Measurements from ENCODE around the gene GRIK5.

The GRIK5 gene

DNA sequence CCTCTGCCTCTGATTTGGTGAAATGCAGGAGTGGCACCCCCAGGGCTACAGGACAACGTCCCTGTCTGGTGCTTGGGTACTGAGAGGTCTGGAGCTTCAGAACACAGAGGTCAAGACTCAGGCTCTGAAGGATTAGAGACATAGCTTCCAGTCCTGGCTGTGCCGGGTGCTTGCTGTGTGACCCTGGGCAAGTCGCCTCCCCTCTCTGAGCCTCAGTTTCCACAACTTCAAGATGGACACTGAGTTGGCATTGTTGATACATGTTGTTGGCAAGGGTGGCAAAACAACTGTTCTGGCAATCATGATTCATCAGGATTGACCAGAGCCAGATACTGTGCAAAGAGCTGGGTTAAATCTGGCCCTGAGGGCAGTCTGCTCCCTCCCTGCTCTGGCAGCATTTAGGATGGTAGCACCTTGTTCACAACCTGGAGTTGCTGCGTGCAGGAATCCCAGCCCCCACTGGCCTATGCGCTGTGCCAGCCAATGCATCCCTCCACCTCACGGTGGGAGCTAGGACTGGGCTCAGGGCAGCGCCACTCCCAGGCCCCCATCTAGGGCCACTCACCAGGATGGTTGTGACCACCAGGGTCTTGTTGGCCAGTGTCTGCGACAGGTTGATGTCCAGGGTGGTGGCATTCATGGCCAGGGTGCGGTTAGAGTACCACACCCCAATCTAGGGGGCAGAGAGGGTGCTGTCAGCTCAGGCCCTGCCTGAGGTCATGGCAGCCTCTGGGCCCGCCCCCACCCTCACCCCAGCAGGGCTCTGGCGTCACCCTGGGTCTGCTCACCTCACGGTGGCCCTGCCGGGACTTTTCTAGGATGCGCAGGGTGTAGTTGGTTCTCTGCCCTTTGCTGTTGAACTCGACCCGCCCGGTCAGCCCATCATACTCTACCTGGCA is 16.7 kb downstream of the GRIK5 start:
- Histone ChIP-seq H3K4me3 (ENCODE audit: low read depth, low read length, poor library complexity, severe bottlenecking) (no peak overlapping the region), H4K20me1 (ENCODE audit: insufficient read depth, low read length) (no peaks in the 10 kb centered on the region), H3K9me3 (ENCODE audit: low read length) (no peaks in the 10 kb centered on the region), H3K27ac (ENCODE audit: low read depth, low read length, poor library complexity, severe bottlenecking) (no peak overlapping the region), H3K4me1 (ENCODE audit: insufficient read depth, low read length, severe bottlenecking) (peaks cover 7% of the 10 kb centered on the region), H3K9ac (ENCODE audit: low read length) (no peak overlapping the region), H3K27me3 (ENCODE audit: insufficient read depth, low read length) (peaks cover 8% of the 10 kb centered on the region; the same call in 1 of the 2 replicates), H3K79me2 (ENCODE audit: insufficient read depth, low read length) (no peaks in the 10 kb centered on the region), H2AFZ (ENCODE audit: low read length) (no peak overlapping the region), H3K4me2 (ENCODE audit: low read length) (no peak overlapping the region), H3K36me3 (ENCODE audit: insufficient read depth, low read length) (no peaks in the 10 kb centered on the region), H3K9me2 (ENCODE audit: low read depth, low read length) (no peaks in the 10 kb centered on the region), H3F3A (ENCODE audit: insufficient read depth, low read length) (no peaks in the 10 kb centered on the region)
- TF ChIP-seq, protein P1, sequence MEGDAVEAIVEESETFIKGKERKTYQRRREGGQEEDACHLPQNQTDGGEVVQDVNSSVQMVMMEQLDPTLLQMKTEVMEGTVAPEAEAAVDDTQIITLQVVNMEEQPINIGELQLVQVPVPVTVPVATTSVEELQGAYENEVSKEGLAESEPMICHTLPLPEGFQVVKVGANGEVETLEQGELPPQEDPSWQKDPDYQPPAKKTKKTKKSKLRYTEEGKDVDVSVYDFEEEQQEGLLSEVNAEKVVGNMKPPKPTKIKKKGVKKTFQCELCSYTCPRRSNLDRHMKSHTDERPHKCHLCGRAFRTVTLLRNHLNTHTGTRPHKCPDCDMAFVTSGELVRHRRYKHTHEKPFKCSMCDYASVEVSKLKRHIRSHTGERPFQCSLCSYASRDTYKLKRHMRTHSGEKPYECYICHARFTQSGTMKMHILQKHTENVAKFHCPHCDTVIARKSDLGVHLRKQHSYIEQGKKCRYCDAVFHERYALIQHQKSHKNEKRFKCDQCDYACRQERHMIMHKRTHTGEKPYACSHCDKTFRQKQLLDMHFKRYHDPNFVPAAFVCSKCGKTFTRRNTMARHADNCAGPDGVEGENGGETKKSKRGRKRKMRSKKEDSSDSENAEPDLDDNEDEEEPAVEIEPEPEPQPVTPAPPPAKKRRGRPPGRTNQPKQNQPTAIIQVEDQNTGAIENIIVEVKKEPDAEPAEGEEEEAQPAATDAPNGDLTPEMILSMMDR (IDR thresholded peaks at IDR 0.05; ENCODE audit: low read length), result no peak
- no peak for TF ChIP-seq EZH2 (IDR thresholded peaks at IDR 0.05; ENCODE audit: borderline replicate concordance, low read length)

DNA sequence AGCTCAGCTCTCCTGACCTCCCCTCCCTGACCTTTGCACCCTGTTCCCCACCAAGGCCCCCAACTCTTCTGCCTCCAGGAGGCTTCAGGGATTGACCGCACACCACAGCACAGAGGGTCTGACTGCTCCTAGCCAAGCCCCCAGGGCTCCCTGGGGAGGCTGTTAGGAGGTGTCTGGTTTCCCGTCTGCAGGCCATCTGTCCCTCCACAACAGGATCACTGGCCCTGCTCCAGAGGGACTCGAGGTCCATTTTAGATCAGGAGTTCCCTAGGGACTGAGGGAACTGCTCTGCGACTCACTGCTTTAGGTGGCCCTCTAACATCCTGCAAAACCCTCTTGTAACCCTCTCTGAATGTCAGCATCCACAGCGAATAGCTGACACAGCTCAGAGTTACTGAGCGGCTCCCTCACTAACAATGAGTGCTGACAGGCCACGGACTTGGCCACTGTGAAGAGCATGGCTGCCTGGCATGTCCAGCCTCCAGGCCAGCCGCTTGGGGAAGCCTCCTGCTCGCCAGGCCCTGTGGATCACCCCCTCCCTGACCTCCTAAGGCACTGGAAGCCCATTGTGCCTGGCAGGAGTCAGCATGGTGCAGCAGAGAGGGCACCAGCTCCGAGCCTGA is 17.7 kb downstream of the GRIK5 start:
- Histone ChIP-seq H3K4me1 (ENCODE audit: insufficient read depth, low read length, severe bottlenecking) (peaks cover 7% of the 10 kb centered on the region), H3K27me3 (ENCODE audit: insufficient read depth, low read length) (peaks cover 8% of the 10 kb centered on the region; the same call in 1 of the 2 replicates), H3K27ac (ENCODE audit: low read depth, low read length, poor library complexity, severe bottlenecking) (no peak overlapping the region), H4K20me1 (ENCODE audit: insufficient read depth, low read length) (no peaks in the 10 kb centered on the region), H3K36me3 (ENCODE audit: insufficient read depth, low read length) (no peaks in the 10 kb centered on the region), H3K9me2 (ENCODE audit: low read depth, low read length) (no peaks in the 10 kb centered on the region), H3F3A (ENCODE audit: insufficient read depth, low read length) (no peaks in the 10 kb centered on the region), H3K4me3 (ENCODE audit: low read depth, low read length, poor library complexity, severe bottlenecking) (no peak overlapping the region), H3K79me2 (ENCODE audit: insufficient read depth, low read length) (no peaks in the 10 kb centered on the region), H2AFZ (ENCODE audit: low read length) (no peak overlapping the region), H3K9ac (ENCODE audit: low read length) (no peak overlapping the region), H3K4me2 (ENCODE audit: low read length) (no peak overlapping the region), H3K9me3 (ENCODE audit: low read length) (no peaks in the 10 kb centered on the region)
- no peak for TF ChIP-seq EZH2 (IDR thresholded peaks at IDR 0.05; ENCODE audit: borderline replicate concordance, low read length)
- TF ChIP-seq, protein P1 (IDR thresholded peaks at IDR 0.05; ENCODE audit: low read length), result no peak

DNA sequence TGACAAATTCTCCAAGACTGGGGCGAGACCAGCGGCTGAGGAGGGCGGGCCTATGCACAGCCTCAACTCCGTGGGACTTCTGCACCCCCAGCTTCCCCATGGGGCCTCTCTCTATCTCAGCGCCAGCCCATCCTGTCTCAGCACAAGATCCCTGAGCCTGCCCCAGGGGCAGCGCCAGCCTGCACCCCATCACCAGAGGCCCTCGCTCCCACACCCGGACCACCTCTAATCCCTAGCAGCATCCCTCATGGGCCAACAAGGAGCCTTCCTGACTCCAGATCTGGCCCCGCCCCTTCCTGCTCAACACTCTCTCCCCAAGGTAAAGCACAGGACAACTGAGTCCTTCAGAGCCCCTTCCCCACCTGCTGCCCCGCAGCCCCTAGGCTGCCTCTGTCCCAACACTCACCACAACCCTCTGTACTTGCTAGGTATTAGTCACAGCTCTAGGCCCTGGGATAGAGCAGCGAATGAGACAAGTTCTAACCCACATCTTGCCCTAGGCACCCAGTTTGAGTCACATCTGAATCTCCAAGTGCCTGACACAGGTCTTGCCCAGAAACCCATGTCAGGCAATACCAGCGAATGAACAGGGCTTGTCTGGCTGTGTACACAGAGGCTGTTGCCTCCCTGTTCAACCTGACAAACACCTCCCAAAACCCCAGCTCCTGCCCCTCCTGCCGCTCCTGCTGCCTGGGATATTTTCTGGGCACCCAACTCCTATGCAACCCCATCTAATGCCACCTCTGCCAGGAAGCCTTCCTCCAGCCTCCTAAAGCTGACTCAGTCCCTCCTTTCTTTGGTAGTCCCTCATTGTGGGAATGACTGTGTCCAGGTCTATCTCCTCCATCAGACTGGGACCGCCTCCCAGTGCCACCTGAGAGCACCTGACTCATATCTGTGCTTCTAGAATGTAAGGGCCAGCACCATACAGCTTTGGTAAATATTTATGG is 18.6 kb downstream of the GRIK5 start:
- no peaks in the 10 kb centered on the region for H3K9me3 ChIP-seq (ENCODE audit: low read length)
- no peak overlapping the region for H2AFZ ChIP-seq (ENCODE audit: low read length)
- H4K20me1 ChIP-seq (ENCODE audit: insufficient read depth, low read length), result no peaks in the 10 kb centered on the region
- no peaks in the 10 kb centered on the region for H3K79me2 ChIP-seq (ENCODE audit: insufficient read depth, low read length)
- peaks cover 8% of the 10 kb centered on the region; the same call in 1 of the 2 replicates for H3K27me3 ChIP-seq (ENCODE audit: insufficient read depth, low read length)
- no peak overlapping the region for H3K27ac ChIP-seq (ENCODE audit: low read depth, low read length, poor library complexity, severe bottlenecking)
- H3K9ac ChIP-seq (ENCODE audit: low read length), result no peak overlapping the region
- H3K4me2 ChIP-seq (ENCODE audit: low read length), result no peak overlapping the region
- TF ChIP-seq, protein P1 (IDR thresholded peaks at IDR 0.05; ENCODE audit: low read length), result no peak
- TF ChIP-seq EZH2 (IDR thresholded peaks at IDR 0.05; ENCODE audit: borderline replicate concordance, low read length), result no peak
- H3K4me1 ChIP-seq (ENCODE audit: insufficient read depth, low read length, severe bottlenecking), result peaks cover 7% of the 10 kb centered on the region
- no peak overlapping the region for H3K4me3 ChIP-seq (ENCODE audit: low read depth, low read length, poor library complexity, severe bottlenecking)
- H3K36me3 ChIP-seq (ENCODE audit: insufficient read depth, low read length), result no peaks in the 10 kb centered on the region
- H3F3A ChIP-seq (ENCODE audit: insufficient read depth, low read length), result no peaks in the 10 kb centered on the region
- no peaks in the 10 kb centered on the region for H3K9me2 ChIP-seq (ENCODE audit: low read depth, low read length)

Measured in OCI-LY1 (cell line).